Measurements from ENCODE around the gene PRKAR1B. TPM values are rescaled to one million over a fixed set of nuclear protein-coding genes. Genes with fewer than 3 reads are reported as not detected.

The PRKAR1B gene
- total RNA-seq, 4 donors from 2014 or later: 7.3 to 15.6 (median 12.3) TPM

- peaks cover 4 to 8% of the 10 kb centered on the region in 2 donors for H3K4me1 ChIP-seq
- WGBS, 2 donors: 2 to 8% methylated on average over 14 to 20 of the region's 44 CpGs
- DNase-seq: no peak
Measured at GRCh38 chr7:711922-712380, 15.1 kb downstream of the PRKAR1B start.

DNA sequence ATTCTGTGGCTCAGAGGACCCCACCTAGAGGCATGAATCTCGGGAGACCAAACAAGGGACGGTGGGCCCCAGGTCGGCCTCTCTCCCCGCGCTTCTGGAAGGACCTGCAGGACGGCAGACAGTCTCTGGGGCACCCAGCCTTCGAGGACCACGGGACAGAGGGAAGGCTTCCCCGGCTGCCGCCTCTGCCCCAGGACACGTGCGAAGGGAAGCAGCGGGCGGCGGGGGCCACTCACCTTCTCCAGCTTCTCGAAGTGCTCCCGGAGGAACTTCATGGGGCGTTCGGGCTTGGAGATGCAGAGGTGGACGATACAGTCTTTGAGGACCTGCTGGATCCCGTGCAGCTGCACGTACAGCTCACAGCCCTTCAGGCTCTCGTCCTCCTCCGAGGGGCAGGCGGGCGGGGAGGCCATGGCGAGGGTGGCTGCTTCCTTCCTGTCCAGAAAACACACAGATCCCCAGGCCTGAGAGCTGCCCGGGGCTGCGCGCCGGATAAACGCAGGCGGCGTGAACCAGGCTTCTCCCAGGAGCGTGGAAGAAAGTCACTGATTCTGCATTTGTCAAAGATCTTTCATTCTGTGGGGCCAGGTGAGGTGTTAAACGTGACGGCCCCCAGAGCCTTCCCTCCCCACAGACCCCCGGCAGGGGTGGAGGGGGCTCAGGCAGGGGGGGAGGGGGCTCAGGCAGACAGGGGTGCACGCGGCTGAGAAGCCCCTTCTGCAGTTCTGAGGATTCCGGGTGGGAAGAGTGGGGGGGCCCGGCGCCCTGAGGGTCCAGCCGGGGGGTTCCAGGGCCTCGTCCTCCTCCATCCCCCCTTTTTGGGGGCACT is 15.8 kb downstream of the PRKAR1B start:
- DNase-seq: peak in 1 of 2 donors; percentile 30

More at GRCh38 chr7:711922-712380, 15.1 kb downstream of the PRKAR1B start:
- no peak for TF ChIP-seq POLR2A (IDR thresholded peaks at IDR 0.05)
- TF ChIP-seq, protein P1, sequence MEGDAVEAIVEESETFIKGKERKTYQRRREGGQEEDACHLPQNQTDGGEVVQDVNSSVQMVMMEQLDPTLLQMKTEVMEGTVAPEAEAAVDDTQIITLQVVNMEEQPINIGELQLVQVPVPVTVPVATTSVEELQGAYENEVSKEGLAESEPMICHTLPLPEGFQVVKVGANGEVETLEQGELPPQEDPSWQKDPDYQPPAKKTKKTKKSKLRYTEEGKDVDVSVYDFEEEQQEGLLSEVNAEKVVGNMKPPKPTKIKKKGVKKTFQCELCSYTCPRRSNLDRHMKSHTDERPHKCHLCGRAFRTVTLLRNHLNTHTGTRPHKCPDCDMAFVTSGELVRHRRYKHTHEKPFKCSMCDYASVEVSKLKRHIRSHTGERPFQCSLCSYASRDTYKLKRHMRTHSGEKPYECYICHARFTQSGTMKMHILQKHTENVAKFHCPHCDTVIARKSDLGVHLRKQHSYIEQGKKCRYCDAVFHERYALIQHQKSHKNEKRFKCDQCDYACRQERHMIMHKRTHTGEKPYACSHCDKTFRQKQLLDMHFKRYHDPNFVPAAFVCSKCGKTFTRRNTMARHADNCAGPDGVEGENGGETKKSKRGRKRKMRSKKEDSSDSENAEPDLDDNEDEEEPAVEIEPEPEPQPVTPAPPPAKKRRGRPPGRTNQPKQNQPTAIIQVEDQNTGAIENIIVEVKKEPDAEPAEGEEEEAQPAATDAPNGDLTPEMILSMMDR (IDR thresholded peaks at IDR 0.05): no peak
- H3K36me3 ChIP-seq: no peaks in the 10 kb centered on the region
- H3K27ac ChIP-seq: peak overlapping the region in 2 of 3 donors; percentile 10 to 23
- H3K9me3 ChIP-seq: no peaks in the 10 kb centered on the region
- intact Hi-C loops (cut with DNase I): no loop called here
- no peaks in the 10 kb centered on the region for H3K27me3 ChIP-seq
- peak overlapping the region in 1 of 3 donors; percentile 66 for H3K4me3 ChIP-seq (replicated peaks in 1 of 3)

GRCh38 chr7:710161-710560 is 16.9 kb downstream of the PRKAR1B start:
- H3K4me1 ChIP-seq: peaks cover 4 to 8% of the 10 kb centered on the region in 2 donors
- H3K4me3 ChIP-seq (replicated peaks in 1 of 3): no peak overlapping the region
- H3K9me3 ChIP-seq: no peaks in the 10 kb centered on the region
- intact Hi-C loops (cut with DNase I): no loop called here
- no peaks in the 10 kb centered on the region for H3K27me3 ChIP-seq
- no peaks in the 10 kb centered on the region for H3K36me3 ChIP-seq
- no peak for TF ChIP-seq POLR2A (IDR thresholded peaks at IDR 0.05)
- DNase-seq: no peak
- WGBS, 2 donors: 92 to 93% methylated on average over 14 of the region's 14 CpGs
- no peak overlapping the region for H3K27ac ChIP-seq

More for the DNA sequence above, 15.8 kb downstream of the PRKAR1B start:
- no peak for TF ChIP-seq POLR2A (IDR thresholded peaks at IDR 0.05)
- TF ChIP-seq, protein P1 (IDR thresholded peaks at IDR 0.05): no peak
- intact Hi-C loops (cut with DNase I): no loop called here
- 41 to 46% methylated on average over 23 to 30 of the region's 45 CpGs for WGBS, 2 donors
- Histone ChIP-seq H3K4me3 (replicated peaks in 1 of 3) (peak overlapping the region in 1 of 3 donors; percentile 66), H3K36me3 (no peaks in the 10 kb centered on the region), H3K9me3 (no peaks in the 10 kb centered on the region), H3K4me1 (peaks cover 4 to 8% of the 10 kb centered on the region in 2 donors), H3K27ac (peak overlapping the region in 2 of 3 donors; percentile 10 to 23), H3K27me3 (no peaks in the 10 kb centered on the region)

DNA sequence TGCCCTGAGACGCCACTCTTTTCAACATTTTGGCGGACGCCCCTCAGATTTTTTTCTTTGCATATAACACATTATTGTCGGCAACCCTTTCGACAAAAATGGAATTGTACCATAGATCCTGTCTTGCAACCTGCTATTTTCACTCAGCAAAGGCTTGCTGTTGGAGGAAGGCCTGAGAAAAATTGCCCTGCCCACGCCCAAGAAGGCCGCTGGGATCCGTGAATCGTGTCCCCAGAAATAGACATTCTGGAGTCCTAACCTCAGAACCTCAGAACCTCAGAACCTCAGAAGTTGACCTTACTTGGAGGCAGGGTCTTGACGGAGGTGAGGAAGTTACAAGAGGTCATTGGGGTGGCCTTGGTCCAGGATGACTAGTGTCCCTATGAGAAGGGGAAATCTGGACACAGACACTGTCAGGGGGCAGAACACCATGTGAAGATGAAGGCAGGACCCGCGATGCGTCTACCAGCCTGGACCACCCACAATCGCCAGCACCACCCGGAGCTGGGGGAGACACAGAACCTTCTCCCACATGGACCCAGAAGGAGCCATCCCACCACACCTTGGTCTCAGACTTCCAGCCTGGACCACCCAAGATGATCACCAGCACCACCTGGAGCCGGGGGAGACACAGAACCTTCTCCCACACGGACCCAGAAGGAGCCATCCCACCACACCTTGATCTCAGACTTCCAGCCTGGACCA is 19.6 kb downstream of the PRKAR1B start:
- intact Hi-C loops (cut with DNase I): no loop called here
- Histone ChIP-seq H3K36me3 (no peaks in the 10 kb centered on the region), H3K27ac (no peak overlapping the region), H3K9me3 (no peaks in the 10 kb centered on the region), H3K4me1 (peaks cover 4 to 8% of the 10 kb centered on the region in 2 donors), H3K4me3 (replicated peaks in 1 of 3) (no peak overlapping the region), H3K27me3 (no peaks in the 10 kb centered on the region)
- 92 to 97% methylated on average over 14 to 17 of the region's 17 CpGs for WGBS, 2 donors
- no peak for DNase-seq
- TF ChIP-seq, protein P1 (IDR thresholded peaks at IDR 0.05): no peak
- no peak for TF ChIP-seq POLR2A (IDR thresholded peaks at IDR 0.05)

DNA sequence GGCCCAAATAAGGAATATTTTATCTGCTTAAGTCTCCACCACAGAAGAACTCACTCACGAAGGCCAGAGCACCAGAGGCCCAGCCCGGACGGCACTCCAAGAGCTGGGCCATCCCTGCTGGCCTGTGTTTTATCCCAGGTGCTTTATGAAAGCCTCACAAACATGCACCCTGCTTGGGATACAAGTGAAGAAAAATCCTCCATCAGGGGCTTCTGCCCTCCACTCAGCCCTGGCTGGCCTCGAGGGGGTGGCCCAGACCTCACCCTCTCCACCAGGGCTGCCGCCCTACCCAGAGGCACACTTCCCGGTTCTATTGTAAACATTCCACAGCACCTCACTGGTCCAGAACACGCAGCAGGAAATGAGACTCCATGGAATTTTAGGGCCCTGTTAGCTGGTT is 20.4 kb downstream of the PRKAR1B start:
- H3K9me3 ChIP-seq: no peaks in the 10 kb centered on the region
- 70 to 88% methylated on average over 4 to 7 of the region's 7 CpGs for WGBS, 2 donors
- H3K27ac ChIP-seq: no peak overlapping the region
- no peak overlapping the region for H3K4me3 ChIP-seq (replicated peaks in 1 of 3)
- intact Hi-C loops (cut with DNase I): no loop called here
- H3K27me3 ChIP-seq: no peaks in the 10 kb centered on the region
- TF ChIP-seq POLR2A (IDR thresholded peaks at IDR 0.05): no peak
- TF ChIP-seq, protein P1 (IDR thresholded peaks at IDR 0.05): no peak
- no peak for DNase-seq
- H3K4me1 ChIP-seq: peaks cover 3% of the 10 kb centered on the region in 2 donors
- H3K36me3 ChIP-seq: no peaks in the 10 kb centered on the region

Measured in thyroid gland (tissue), 4 donors.